GM23248 (cell line): ENCODE data around the gene TDRD6.

Experiments used
- EZH2 ChIP-seq: fragments of 200-600 bp; sonication (generic); IDR thresholded peaks from 2 replicates; pipeline ENCODE4 v1.6.1; 2018; ENCODE audit warnings: antibody characterized with exemption, mild to moderate bottlenecking; ENCODE audit not compliant: insufficient read depth, poor library complexity, severe bottlenecking
- EZH2phosphoT487 ChIP-seq: fragments of 200-600 bp; sonication (generic); IDR thresholded peaks from 2 replicates; pipeline ENCODE4 v1.6.1; 2018; ENCODE audit warnings: antibody characterized with exemption, moderate library complexity, mild to moderate bottlenecking, low read depth; ENCODE audit not compliant: insufficient read depth

DNA sequence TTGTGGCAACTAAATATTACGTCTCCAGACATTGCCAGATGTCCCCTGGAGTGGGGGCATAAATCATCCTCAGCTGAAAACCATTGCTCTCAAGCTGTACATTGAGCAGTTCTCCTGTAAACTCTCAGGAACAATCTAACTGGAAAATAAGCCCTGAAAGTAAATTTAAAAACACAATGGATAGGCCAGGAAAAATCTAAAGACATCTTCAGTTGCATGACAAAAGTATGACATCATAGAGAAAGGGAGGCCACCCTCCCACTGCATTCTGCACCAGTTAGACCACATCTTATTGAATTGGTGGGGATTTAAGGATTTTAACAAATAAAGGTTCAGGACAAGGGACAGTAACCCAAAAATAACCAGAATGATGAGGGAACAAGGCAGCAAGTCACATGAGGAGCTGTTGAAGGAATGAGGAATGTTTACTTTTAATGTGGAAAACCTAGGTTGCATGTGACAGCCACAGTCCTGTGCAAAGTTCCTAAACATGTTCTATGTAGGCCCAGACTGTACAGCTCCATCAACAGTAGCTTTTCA, 42.2 kb downstream of the TDRD6 start:
- TF ChIP-seq EZH2 (no peak), EZH2phosphoT487 (no peak)
